H1 (cell line): ENCODE data around the gene B3GAT1. TPM values are rescaled to one million over a fixed set of nuclear protein-coding genes. Genes with fewer than 3 reads are reported as not detected.

Experiments used
- BCL11A ChIP-seq, 2 experiments: IDR thresholded peaks; one replicate each; pipeline ENCODE4 v1.6.1; 2011; ENCODE audit warnings: low read depth in 2 of 2, low read length in 2 of 2, mild to moderate bottlenecking in 2 of 2
- CTBP2 ChIP-seq: IDR thresholded peaks from 2 replicates; pipeline ENCODE4 v1.7.0; 2011; ENCODE audit warnings: borderline replicate concordance, mild to moderate bottlenecking, moderate library complexity, mixed read lengths, low read length; ENCODE audit not compliant: insufficient read depth, insufficient read length
- EP300 ChIP-seq, 2 experiments: IDR thresholded peaks; 1 replicate in 1 of 2; 2 replicates in 1 of 2; pipeline ENCODE4 v1.6.1; 2011 to 2012; ENCODE audit warnings: low read depth in 2 of 2, low read length in 2 of 2, mild to moderate bottlenecking in 2 of 2, borderline replicate concordance in 1 of 2, inconsistent platforms in 1 of 2, moderate library complexity in 1 of 2
- GABPA ChIP-seq: IDR thresholded peaks from 2 replicates; pipeline ENCODE4 v1.6.1; 2011; ENCODE audit warnings: mild to moderate bottlenecking, low read length, moderate library complexity, borderline replicate concordance; ENCODE audit not compliant: insufficient read depth
- GTF2F1 ChIP-seq: IDR thresholded peaks from 2 replicates; pipeline ENCODE4 v1.6.1; 2012; ENCODE audit warnings: low read depth, low read length, improper control_type of control experiment, borderline replicate concordance
- POLR2AphosphoS5 ChIP-seq: IDR thresholded peaks from 2 replicates; pipeline ENCODE4 v1.6.1; 2011; ENCODE audit warnings: low read depth, low read length
- SIN3A ChIP-seq, 2 experiments: IDR thresholded peaks in 1 of 2; conservative IDR thresholded peaks in 1 of 2; 2 replicates each; pipeline ENCODE4 v1.6.1; 2011 to 2012; ENCODE audit warnings: low read length in 2 of 2, improper control_type of control experiment in 1 of 2, low read depth in 1 of 2, mild to moderate bottlenecking in 1 of 2
- SIX5 ChIP-seq: IDR thresholded peaks from 2 replicates; pipeline ENCODE4 v1.6.1; 2011; ENCODE audit warnings: mild to moderate bottlenecking, low read depth, low read length
- TEAD4 ChIP-seq: IDR thresholded peaks from 2 replicates; pipeline ENCODE4 v1.6.1; 2012; ENCODE audit warnings: low read depth, low read length, inconsistent platforms, mixed read lengths
- polyA plus RNA-seq, 7 experiments: library from polyadenylated mRNA; depleted of rRNA in 3 of 7; stranded (reverse) in 5 of 7; unstranded in 2 of 7; fragments of >200 nt in 5 of 7; fragments of 200-250 nt in 2 of 7; gene quantifications; 1 replicate in 5 of 7; 2 replicates in 1 of 7; 4 replicates in 1 of 7; pipeline versions ENCODE4 v1.2.1 to v1.2.3, GENCODE V29; 2011 to 2013; ENCODE audit warnings: missing spikeins in 2 of 7, mixed read lengths in 2 of 7
- total RNA-seq: library from RNA; stranded (reverse); fragmentation: NEBNext Ultra II Directional; extraction: Animal tissue kit (Norgen Biotek cat#: 25700); gene quantifications from 2 replicates; pipeline ENCODE4 v1.2.1, GENCODE V29; 2021
- TF ChIP-seq, protein P1 (sequence below): fragments of 300-600 bp; sonication (generic); IDR thresholded peaks from 2 replicates; pipeline ENCODE4 v1.7.1; 2012; ENCODE audit warnings: low read length, moderate library complexity, mild to moderate bottlenecking, inconsistent platforms; ENCODE audit not compliant: insufficient replicate concordance

The B3GAT1 gene
- total and polyA plus RNA-seq, 2 of the 8 experiments (the other 6 are each of a cell fraction or from before 2014, with no cell fraction given) = 19.7 to 32.4 TPM

DNA sequence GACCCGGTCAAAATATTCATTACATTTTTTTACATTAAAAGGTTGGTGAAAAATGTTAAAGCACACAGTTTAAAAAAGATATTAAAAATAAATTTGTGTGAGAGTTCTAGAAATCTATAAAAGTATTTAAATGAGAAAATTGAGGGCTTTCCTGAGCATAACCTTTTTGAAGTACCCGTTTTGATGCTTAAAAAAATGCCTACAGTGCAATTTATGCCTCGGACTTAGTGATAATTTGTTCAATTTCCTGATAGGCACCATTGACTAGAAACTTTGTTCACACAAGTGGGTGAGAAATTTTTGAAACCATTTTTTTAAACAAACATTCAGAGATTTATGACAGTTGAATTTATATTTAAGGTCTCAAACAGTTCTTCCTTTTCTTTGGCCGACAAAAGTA lies 29.7 kb upstream of the B3GAT1 start (continued):
- TF ChIP-seq, protein P1, sequence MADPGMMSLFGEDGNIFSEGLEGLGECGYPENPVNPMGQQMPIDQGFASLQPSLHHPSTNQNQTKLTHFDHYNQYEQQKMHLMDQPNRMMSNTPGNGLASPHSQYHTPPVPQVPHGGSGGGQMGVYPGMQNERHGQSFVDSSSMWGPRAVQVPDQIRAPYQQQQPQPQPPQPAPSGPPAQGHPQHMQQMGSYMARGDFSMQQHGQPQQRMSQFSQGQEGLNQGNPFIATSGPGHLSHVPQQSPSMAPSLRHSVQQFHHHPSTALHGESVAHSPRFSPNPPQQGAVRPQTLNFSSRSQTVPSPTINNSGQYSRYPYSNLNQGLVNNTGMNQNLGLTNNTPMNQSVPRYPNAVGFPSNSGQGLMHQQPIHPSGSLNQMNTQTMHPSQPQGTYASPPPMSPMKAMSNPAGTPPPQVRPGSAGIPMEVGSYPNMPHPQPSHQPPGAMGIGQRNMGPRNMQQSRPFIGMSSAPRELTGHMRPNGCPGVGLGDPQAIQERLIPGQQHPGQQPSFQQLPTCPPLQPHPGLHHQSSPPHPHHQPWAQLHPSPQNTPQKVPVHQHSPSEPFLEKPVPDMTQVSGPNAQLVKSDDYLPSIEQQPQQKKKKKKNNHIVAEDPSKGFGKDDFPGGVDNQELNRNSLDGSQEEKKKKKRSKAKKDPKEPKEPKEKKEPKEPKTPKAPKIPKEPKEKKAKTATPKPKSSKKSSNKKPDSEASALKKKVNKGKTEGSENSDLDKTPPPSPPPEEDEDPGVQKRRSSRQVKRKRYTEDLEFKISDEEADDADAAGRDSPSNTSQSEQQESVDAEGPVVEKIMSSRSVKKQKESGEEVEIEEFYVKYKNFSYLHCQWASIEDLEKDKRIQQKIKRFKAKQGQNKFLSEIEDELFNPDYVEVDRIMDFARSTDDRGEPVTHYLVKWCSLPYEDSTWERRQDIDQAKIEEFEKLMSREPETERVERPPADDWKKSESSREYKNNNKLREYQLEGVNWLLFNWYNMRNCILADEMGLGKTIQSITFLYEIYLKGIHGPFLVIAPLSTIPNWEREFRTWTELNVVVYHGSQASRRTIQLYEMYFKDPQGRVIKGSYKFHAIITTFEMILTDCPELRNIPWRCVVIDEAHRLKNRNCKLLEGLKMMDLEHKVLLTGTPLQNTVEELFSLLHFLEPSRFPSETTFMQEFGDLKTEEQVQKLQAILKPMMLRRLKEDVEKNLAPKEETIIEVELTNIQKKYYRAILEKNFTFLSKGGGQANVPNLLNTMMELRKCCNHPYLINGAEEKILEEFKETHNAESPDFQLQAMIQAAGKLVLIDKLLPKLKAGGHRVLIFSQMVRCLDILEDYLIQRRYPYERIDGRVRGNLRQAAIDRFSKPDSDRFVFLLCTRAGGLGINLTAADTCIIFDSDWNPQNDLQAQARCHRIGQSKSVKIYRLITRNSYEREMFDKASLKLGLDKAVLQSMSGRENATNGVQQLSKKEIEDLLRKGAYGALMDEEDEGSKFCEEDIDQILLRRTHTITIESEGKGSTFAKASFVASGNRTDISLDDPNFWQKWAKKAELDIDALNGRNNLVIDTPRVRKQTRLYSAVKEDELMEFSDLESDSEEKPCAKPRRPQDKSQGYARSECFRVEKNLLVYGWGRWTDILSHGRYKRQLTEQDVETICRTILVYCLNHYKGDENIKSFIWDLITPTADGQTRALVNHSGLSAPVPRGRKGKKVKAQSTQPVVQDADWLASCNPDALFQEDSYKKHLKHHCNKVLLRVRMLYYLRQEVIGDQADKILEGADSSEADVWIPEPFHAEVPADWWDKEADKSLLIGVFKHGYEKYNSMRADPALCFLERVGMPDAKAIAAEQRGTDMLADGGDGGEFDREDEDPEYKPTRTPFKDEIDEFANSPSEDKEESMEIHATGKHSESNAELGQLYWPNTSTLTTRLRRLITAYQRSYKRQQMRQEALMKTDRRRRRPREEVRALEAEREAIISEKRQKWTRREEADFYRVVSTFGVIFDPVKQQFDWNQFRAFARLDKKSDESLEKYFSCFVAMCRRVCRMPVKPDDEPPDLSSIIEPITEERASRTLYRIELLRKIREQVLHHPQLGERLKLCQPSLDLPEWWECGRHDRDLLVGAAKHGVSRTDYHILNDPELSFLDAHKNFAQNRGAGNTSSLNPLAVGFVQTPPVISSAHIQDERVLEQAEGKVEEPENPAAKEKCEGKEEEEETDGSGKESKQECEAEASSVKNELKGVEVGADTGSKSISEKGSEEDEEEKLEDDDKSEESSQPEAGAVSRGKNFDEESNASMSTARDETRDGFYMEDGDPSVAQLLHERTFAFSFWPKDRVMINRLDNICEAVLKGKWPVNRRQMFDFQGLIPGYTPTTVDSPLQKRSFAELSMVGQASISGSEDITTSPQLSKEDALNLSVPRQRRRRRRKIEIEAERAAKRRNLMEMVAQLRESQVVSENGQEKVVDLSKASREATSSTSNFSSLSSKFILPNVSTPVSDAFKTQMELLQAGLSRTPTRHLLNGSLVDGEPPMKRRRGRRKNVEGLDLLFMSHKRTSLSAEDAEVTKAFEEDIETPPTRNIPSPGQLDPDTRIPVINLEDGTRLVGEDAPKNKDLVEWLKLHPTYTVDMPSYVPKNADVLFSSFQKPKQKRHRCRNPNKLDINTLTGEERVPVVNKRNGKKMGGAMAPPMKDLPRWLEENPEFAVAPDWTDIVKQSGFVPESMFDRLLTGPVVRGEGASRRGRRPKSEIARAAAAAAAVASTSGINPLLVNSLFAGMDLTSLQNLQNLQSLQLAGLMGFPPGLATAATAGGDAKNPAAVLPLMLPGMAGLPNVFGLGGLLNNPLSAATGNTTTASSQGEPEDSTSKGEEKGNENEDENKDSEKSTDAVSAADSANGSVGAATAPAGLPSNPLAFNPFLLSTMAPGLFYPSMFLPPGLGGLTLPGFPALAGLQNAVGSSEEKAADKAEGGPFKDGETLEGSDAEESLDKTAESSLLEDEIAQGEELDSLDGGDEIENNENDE = no peak
- no peak for TF ChIP-seq CTBP2
- no peak for TF ChIP-seq SIN3A (conservative IDR thresholded peaks at IDR 0.05 in 1 of 2, IDR thresholded peaks at IDR 0.05 in 1 of 2; ENCODE audit: low read depth in 1 of 2, low read length in 2 of 2)
- no peak for TF ChIP-seq GTF2F1
- TF ChIP-seq GABPA = no peak
- TF ChIP-seq TEAD4 = no peak
- no peak for TF ChIP-seq BCL11A (IDR thresholded peaks at IDR 0.05; ENCODE audit: low read depth in 2 of 2, low read length in 2 of 2)
- TF ChIP-seq POLR2AphosphoS5 = no peak
- TF ChIP-seq EP300 (IDR thresholded peaks at IDR 0.05; ENCODE audit: borderline replicate concordance in 1 of 2, low read depth in 2 of 2, low read length in 2 of 2) = no peak
- no peak for TF ChIP-seq SIX5
